Measurements from ENCODE around the gene DHH.

DHH gene

GRCh38 chr12:49108958-49109404 lies 14.4 kb upstream of the DHH start:
- in situ Hi-C loops (cut with HindIII; ENCODE audit: low sequenced_read_pairs), result no loop called here
- TF ChIP-seq CTCF (IDR thresholded peaks at IDR 0.05; ENCODE audit: low read depth, low read length), result no peak
- DNase-seq (ENCODE audit: low read depth, low spot score), result no peak
- H3K4me3 ChIP-seq (ENCODE audit: low read depth, low read length), result peak overlapping the region; percentile 94

GRCh38 chr12:49105504-49106084 lies 11.0 kb upstream of the DHH start:
- no peak overlapping the region for H3K4me3 ChIP-seq (ENCODE audit: low read depth, low read length)
- no peak for TF ChIP-seq CTCF (IDR thresholded peaks at IDR 0.05; ENCODE audit: low read depth, low read length)
- in situ Hi-C loops (cut with HindIII; ENCODE audit: low sequenced_read_pairs), result no loop called here
- peak; percentile 42 for DNase-seq (ENCODE audit: low read depth, low spot score)

DNA sequence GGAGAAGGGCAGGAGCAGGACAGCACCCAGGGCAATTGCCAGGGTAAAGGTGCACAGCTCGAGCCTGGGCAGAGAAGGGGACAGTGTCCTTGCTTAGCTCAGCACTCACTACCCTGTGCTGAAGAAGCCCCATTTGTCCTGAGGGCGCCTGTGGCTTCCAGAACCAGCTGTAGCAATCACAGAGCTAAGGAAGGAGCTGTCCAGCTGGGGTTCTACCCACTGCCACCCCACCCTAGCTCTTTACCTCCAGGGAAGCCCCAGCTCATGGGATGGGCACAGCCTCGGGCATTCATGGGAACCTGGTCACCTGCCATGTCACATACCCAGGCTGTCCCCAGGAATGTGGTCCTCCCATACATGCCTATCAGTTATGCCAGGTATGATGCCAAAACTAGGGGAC lies 10.2 kb upstream of the DHH start:
- TF ChIP-seq CTCF (IDR thresholded peaks at IDR 0.05; ENCODE audit: low read depth, low read length), result no peak
- DNase-seq (ENCODE audit: low read depth, low spot score), result no peak
- H3K4me3 ChIP-seq (ENCODE audit: low read depth, low read length), result no peak overlapping the region
- in situ Hi-C loops (cut with HindIII; ENCODE audit: low sequenced_read_pairs), result no loop called here

- TF ChIP-seq CTCF (IDR thresholded peaks at IDR 0.05; ENCODE audit: low read depth, low read length), result no peak
- H3K4me3 ChIP-seq (ENCODE audit: low read depth, low read length), result no peak overlapping the region
- no peak for DNase-seq (ENCODE audit: low read depth, low spot score)
- in situ Hi-C loops (cut with HindIII; ENCODE audit: low sequenced_read_pairs), result no loop called here
Measured at GRCh38 chr12:49100380-49100779, 5.8 kb upstream of the DHH start.

DNA sequence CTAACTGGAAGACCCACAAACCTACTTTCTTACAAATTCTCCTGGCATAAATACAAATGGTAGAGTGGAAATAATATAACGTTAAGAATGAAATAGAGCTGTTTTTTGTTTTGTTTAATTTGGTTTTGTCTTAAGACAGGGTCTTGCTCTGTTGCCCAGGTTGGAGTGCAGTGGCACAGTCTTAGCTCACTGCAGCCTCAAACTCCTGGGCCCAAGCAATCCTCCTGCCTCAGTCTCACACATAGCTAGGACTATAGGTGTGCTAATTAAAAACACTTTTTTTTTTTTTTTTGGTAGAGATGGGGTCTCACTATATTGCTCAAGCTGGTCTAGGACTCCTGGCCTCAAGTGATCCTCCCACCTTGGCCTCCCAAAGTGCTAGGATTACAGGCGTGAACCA lies 4.1 kb upstream of the DHH start:
- in situ Hi-C loops (cut with HindIII; ENCODE audit: low sequenced_read_pairs), result no loop called here
- H3K4me3 ChIP-seq (ENCODE audit: low read depth, low read length), result no peak overlapping the region
- no peak for TF ChIP-seq CTCF (IDR thresholded peaks at IDR 0.05; ENCODE audit: low read depth, low read length)
- DNase-seq (ENCODE audit: low read depth, low spot score), result no peak

DNA sequence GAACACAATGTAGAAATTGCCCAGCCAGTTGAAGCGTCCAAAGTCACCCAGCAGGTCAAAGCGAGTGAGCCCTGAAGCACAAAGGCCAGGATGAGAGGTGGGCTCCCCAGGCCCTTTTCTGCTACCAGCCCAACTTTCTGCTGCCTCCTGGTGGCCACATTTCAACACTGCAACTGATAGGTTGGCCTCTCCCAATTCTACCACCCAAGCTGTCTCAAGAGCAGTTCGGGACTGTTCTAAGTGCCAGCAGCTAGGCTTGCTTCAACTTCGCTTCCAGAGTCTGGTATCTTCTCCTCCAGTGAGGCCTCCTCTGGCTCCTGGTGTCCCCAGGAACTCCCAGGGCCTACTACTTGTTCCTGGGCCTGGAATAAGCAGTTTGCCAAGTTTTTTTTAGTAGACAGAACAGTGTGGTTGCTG lies 3.4 kb upstream of the DHH start:
- H3K4me3 ChIP-seq (ENCODE audit: low read depth, low read length), result no peak overlapping the region
- DNase-seq (ENCODE audit: low read depth, low spot score), result no peak
- peak; percentile 83 for TF ChIP-seq CTCF (IDR thresholded peaks at IDR 0.05; ENCODE audit: low read depth, low read length)
- in situ Hi-C loops (cut with HindIII; ENCODE audit: low sequenced_read_pairs), result no loop called here

DNA sequence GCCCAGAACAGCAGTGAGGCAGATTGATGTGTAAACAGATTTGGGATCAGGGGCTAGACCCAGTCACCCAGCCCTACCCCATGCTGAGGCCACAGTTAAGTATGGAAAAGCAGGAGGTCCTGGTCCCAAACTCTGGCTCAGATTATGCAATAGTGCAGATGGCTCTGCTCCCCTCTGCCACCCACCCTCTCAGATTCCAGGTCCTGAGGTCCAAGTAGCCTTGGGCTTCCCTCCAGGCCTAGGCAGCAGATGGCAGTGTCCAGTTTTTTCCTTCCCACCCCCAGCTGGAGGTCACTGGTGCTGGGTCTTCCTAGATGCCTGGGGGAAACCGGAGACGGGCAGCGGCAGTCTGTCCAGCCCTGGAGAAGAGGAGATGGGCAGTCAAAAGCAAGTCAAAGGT lies 2.8 kb upstream of the DHH start:
- DNase-seq (ENCODE audit: low read depth, low spot score), result no peak
- H3K4me3 ChIP-seq (ENCODE audit: low read depth, low read length), result no peak overlapping the region
- in situ Hi-C loops (cut with HindIII; ENCODE audit: low sequenced_read_pairs), result no loop called here
- no peak for TF ChIP-seq CTCF (IDR thresholded peaks at IDR 0.05; ENCODE audit: low read depth, low read length)
